ENCODE data around the gene TSPEAR.

TSPEAR gene

DNA sequence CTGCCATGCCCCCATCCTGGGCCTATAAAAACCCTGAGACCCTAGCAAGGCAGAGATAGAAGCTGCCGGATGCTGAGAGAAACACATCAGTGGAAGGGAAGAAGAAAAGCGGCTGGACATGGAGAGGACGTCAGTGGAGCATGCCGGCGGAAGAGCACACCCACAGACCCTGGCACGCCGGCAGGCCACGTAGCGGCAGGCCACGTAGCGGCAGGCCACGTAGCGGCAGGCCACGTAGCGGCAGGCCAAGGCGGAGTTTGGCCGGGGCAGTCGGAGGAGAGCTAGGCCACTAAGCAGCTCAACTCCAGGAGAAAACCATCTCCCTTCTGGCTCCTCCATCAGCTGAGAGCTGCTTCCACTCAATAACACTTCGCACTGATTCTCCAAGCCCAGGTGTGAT lies 221.0 kb downstream of the TSPEAR start:
- no peak overlapping the region for H3K27ac ChIP-seq
- TF ChIP-seq, protein P1, sequence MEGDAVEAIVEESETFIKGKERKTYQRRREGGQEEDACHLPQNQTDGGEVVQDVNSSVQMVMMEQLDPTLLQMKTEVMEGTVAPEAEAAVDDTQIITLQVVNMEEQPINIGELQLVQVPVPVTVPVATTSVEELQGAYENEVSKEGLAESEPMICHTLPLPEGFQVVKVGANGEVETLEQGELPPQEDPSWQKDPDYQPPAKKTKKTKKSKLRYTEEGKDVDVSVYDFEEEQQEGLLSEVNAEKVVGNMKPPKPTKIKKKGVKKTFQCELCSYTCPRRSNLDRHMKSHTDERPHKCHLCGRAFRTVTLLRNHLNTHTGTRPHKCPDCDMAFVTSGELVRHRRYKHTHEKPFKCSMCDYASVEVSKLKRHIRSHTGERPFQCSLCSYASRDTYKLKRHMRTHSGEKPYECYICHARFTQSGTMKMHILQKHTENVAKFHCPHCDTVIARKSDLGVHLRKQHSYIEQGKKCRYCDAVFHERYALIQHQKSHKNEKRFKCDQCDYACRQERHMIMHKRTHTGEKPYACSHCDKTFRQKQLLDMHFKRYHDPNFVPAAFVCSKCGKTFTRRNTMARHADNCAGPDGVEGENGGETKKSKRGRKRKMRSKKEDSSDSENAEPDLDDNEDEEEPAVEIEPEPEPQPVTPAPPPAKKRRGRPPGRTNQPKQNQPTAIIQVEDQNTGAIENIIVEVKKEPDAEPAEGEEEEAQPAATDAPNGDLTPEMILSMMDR (conservative IDR thresholded peaks at IDR 0.05; ENCODE audit: low read depth): no peak
- no peak for DNase-seq (ENCODE audit: low spot score)
- POLR2A ChIA-PET (ENCODE audit: low non-redundant PET): no interaction called here
- CTCF ChIA-PET: no interaction called here

GRCh38 chr21:44489962-44490361 lies 221.4 kb downstream of the TSPEAR start:
- ChIA-PET CTCF (interaction anchor here (0.6 to 0.7 kb wide), 2 partner anchors 182 to 438 kb away, joined by 3 read pairs; no protein-coding TSS in a partner anchor), POLR2A (ENCODE audit: low non-redundant PET) (no interaction called here)
- DNase-seq (ENCODE audit: low spot score): no peak
- H3K27ac ChIP-seq: no peak overlapping the region
- TF ChIP-seq, protein P1 (conservative IDR thresholded peaks at IDR 0.05; ENCODE audit: low read depth): no peak

DNA sequence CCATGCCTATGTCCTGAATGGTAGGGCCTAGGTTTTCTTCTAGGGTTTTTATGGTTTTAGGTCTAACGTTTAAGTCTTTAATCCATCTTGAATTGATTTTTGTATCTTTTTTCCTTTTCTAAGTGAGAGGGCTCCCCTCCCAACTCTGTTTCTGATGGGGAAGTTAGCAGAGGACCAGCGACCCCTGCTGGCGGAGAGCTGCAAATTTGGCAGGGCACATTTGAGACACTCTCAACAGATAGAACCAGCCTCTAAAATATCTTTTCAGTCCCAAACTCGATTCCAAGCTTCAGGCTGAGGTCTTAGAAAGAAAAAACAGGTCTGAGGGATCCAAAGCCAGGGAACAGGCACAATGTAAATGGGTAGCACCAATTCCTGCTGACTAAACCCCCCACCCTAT lies 223.5 kb downstream of the TSPEAR start:
- CTCF ChIA-PET: no interaction called here
- POLR2A ChIA-PET (ENCODE audit: low non-redundant PET): no interaction called here
- no peak for DNase-seq (ENCODE audit: low spot score)
- no peak overlapping the region for H3K27ac ChIP-seq
- TF ChIP-seq, protein P1 (conservative IDR thresholded peaks at IDR 0.05; ENCODE audit: low read depth): peak; percentile 35

- POLR2A ChIA-PET (ENCODE audit: low non-redundant PET): no interaction called here
- CTCF ChIA-PET: no interaction called here
- no peak overlapping the region for H3K27ac ChIP-seq
- TF ChIP-seq, protein P1 (conservative IDR thresholded peaks at IDR 0.05; ENCODE audit: low read depth): no peak
- no peak for DNase-seq (ENCODE audit: low spot score)
Observed at GRCh38 chr21:44486302-44486701, 225.1 kb downstream of the TSPEAR start.

DNA sequence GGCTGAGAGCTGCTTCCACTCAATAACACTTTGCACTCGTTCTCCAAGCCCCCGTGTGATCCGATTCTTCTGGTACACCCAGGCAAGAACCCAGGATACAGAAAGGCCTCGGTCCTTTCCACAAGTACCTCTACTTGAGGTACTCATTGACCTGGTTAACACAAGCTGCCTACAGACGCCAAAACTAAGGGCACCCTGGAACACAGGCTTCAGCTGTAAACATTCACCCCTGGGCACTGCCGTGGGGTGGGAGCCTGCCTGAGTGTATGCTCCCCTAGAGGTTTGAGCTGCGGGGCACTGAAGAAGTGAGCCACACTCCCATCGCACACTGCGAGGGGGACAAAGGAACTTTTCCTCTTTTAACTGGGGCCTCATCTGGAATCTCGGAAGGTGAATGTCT lies 225.6 kb downstream of the TSPEAR start:
- no peak overlapping the region for H3K27ac ChIP-seq
- POLR2A ChIA-PET (ENCODE audit: low non-redundant PET): no interaction called here
- TF ChIP-seq, protein P1 (conservative IDR thresholded peaks at IDR 0.05; ENCODE audit: low read depth): no peak
- CTCF ChIA-PET: interaction anchor here (0.8 kb wide), 1 partner anchor 225 kb away, joined by 4 read pairs; no protein-coding TSS in a partner anchor
- no peak for DNase-seq (ENCODE audit: low spot score)

GRCh38 chr21:44485254-44485793 lies 226.0 kb downstream of the TSPEAR start:
- ChIA-PET CTCF (interaction anchor here (0.8 kb wide), 1 partner anchor 224 kb away, joined by 4 read pairs; no protein-coding TSS in a partner anchor), POLR2A (ENCODE audit: low non-redundant PET) (no interaction called here)
- no peak overlapping the region for H3K27ac ChIP-seq
- no peak for DNase-seq (ENCODE audit: low spot score)
- TF ChIP-seq, protein P1 (conservative IDR thresholded peaks at IDR 0.05; ENCODE audit: low read depth): no peak
